NCI-H774 (cell line): Measurements from ENCODE around the gene OR7C1.
"Not testable (repeated sequence)": the region's sequence is repeated elsewhere in the genome, so short reads cannot be mapped to it uniquely, and the experiment has no call there.

Source experiments
- DNase-seq: peaks from one replicate; lab custom pipeline; 2025; lab: John Stamatoyannopoulos, UW

The OR7C1 gene

DNA sequence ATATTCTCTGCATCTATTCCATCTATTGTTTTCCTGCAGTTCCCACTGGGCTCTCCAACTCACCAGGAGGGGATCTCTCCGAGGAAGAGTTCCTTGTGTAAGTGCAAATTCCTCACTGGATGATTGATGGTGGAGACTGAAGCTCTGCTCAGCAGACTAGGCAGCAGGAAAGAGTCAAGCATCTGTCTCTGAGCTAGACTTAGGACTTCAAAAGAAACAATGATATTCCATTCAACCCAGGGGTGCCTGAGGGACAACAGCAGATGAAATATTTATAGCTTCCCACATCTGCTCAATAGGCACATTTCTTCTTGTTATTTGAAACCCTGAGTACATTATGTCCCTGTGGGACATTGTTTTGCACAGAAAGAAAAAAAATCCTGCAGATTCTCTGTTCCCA is at the start of gene OR7C1, which contains the start of gene OR7A5:
Gene OR7C1 (minus strand): TSS at position 175 of the 400 bp plus-strand sequence. CDS start 35,049 bp downstream, outside the sequence.
Gene OR7A5 (minus strand): TSS at position 175 of the 400 bp plus-strand sequence. CDS start 6,944 bp downstream, outside the sequence.
- DNase-seq, result no peak

DNA sequence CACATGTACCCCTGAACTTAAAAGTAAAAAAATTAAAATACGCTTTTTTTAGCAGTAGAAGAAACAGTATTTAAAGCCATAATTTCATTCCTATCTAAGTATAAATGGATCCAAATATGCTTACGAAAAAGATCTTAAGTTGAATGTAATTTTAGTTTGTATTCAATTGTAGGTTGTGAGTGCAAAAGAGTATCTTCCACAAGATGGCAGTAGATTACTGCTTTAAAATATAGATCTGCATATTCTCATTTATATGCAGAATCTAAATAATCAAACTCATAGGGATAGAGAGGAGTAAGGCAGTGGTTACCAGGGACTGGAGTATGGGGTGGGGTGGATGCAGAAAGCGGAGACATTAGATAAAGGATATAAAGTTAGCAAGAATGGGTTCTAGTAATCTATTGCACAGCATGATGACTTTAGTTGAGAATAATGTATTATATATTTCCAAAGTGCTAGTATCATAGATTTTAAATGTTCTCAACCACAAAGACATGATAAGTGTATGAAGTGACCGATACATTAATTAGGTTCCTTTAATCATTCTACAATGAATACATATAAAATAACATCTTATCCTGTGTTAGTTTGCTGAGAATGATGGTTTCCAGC is 36.7 kb upstream of the OR7C1 start:
- DNase-seq, result no peak

DNA sequence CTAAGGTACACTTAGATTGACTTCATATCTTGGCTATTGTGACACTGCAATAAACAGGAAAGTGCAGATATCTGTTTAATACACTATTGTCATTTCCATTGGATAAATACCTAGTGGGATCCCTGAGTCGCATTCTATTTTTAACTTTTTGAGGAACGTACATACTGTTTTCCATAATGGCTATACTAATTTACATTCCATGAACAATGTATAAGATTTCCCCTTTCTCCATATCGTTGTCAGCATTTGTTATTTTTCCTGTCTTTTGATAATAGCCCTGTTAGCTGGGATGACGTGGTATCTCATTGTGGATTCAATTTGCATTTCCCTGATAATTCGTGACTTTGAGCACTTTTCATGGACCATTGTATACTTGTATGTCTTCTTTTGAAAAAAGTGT is 33.5 kb upstream of the OR7C1 start:
- DNase-seq, result no peak

DNA sequence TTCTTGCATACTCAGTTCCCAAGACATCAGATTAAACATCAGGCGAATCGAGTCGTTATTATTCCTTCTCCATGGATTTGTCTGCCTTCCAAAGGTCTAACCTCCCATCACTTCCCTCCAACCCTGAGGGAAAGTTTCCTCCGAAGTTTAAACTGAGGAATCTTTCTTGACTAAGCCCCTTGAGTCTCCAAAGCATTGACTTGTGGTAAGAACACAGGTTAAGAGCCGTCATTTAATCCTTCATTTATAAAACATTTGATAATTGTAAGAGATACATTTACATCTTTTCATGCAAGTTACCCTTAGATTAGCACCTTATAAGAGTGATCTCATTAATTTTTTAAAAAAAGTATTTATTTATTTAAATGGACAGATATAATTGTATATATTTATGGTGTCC is 13.8 kb upstream of the OR7C1 start, which contains the start of gene OR7A10:
Gene OR7A10 (minus strand): TSS at position 101 of the 400 bp plus-strand sequence. CDS start 7,045 bp downstream, outside the sequence.
- no peak for DNase-seq

DNA sequence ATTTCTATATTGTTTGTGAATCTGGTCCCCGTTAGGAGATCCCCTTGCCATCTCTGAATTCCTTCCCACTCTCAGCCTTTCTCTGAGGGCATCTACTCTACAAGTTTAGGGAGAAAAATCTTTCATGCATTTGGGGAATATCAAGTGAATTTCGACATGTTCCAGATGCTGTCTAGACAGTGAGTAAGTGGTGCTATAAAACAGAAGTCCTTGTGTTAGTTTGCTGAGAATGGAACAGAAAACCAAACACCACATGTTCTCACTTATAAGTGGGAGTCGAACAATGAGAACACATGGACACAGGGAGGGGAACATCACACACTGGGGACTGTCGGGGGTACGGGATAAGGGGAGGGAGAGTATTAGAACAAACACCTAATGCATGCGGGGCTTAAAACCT is 8.6 kb upstream of the OR7C1 start:
- no peak for DNase-seq

DNA sequence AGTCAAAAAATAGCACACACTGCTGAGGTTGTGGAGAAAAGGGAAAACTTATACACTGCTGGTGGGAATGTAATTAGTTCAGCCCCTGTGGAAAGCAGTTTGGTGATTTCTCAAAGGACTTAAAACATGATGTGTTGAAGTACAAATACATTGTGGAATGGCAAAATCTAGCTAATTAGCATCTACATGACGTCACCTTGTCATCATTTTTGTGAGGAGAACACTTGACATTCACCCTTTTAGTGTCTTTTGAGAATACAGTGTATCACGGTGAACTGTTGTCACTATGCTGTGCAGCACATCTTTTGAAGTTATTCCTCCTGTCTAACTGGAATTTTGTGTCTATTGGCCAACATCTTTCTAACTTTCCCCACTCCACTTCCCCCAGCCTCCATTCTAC is 8.2 kb upstream of the OR7C1 start:
- no peak for DNase-seq

DNA sequence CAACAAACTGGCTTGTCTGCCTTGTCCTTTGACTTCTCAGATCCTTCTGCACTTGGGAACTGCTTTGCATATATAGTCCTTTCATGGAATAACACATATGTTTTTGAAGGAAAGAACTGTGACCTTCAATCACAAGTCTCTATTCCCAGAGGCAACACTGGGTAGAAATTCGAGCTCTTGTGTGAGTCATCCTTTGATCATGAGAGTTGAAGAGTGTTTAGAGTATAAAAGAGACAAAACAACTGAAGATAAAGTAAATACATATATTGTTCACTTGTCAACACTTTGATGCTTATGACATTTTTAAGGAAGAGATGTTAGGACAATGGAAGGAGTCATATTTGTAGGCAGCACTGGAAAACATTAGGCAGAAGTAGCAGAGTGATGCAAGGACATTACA is 5.2 kb upstream of the OR7C1 start:
- no peak for DNase-seq

DNA sequence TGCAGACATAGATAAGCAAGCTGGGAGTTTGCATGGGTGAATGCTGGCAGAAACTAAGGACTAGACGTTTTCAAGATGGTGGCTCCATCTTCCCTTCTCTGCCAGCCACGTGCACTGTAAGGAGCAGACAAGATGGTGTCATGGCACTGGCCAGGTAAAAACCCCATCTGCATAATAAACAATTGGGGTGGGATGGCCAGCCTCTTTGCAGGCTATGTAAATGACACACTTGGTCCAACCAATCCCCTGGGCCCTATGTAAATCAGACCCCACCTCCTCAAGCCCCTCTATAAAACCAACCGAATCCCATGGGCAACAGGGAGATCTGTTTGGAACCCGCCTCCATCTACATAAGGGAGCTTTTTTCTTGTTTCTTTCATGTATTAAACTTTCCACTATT is 2.4 kb upstream of the OR7C1 start:
- DNase-seq, result no peak

DNA sequence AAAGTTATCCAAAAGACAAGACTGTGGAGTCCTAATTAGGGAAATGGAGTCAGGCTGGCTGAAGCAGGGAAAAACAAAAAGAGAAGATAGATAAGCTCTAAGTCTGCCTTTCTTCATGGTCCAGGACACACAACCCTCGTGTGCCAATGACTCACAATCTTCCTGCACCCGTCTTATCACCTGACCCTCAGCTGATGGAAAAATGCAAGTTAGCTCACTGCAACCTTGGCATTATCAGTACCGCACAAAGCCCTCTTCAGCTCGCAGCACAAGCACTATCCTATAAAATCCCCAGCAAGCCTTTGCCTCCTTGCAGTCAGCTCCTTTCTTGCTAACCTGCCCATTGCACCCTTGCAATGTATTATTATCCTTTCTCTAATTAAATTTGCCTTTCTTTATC is 4.3 kb downstream of the OR7C1 start:
- no peak for DNase-seq

DNA sequence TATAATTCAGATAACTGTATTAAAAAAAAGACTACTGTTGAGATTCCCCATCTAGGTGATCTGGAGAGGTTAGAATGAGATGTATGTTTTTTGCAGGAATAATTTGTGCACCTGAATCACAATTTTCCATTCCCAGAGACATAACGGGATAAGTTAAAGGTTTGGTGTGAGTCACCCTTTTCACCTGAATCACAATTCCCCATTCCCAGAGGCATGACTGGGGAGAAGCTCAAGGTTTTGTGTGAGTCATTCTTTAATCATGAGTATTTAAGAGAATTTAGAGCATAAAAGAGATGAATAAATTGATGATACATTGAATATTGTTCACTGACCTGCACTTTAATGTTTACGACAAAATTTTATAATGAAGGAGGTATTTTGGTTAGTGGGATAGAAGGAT is 9.0 kb downstream of the OR7C1 start:
- DNase-seq, result no peak

DNA sequence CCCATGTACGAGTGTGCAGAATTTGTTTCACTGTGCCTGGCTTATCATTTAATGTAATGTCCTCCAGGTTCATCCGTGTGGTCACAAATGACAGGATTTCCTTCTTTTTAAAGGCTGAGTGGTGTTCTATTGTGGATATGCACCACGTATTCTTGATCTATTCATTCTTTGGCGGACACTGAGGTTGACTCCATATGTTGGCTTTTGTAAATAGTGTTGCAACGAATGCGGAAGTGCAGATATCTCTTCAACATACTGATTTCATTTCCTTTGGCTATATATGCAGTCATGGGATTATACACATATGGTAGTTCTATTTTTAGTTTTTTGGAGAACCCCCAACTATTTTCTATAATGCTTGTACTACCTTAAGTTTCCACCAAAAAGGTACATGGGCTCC is 13.0 kb downstream of the OR7C1 start:
- DNase-seq, result no peak

DNA sequence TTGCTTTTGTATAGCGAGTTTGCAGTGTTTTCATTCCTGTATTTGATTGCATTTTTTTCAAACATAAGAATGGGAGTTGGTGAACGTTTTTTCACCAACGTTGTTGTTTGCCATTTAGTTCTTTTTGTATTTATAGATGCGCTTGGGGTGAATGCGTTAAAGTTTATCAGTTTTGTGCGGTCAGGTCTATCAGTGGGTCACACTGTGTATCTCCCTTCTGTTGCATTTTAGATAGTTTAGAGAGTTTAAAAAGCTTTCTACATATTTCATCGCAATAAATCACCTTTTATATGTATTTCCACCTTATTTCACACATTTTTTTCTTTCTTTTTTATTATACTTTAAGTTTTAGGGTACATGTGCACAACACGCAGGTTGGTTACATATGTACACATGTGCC is 16.4 kb downstream of the OR7C1 start:
- no peak for DNase-seq

DNA sequence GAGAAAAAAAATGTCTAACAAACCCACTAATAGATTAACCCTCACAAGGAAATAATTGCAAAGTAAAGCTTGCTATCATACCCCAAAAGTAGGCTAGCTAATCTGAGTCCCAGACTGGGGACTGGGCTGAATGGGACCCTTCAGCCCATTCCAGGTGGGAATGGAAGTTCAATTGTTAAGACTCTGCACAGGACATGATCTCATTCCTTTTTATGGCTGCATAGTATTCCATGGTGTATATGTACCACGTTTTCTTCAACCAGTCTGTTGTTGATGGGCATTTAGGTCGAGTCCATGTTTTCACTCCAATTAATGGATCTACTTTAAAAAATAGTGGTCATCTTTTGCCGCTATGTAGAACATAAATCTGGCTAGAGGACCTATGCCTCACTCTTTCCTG is 17.9 kb downstream of the OR7C1 start:
- DNase-seq, result no peak

DNA sequence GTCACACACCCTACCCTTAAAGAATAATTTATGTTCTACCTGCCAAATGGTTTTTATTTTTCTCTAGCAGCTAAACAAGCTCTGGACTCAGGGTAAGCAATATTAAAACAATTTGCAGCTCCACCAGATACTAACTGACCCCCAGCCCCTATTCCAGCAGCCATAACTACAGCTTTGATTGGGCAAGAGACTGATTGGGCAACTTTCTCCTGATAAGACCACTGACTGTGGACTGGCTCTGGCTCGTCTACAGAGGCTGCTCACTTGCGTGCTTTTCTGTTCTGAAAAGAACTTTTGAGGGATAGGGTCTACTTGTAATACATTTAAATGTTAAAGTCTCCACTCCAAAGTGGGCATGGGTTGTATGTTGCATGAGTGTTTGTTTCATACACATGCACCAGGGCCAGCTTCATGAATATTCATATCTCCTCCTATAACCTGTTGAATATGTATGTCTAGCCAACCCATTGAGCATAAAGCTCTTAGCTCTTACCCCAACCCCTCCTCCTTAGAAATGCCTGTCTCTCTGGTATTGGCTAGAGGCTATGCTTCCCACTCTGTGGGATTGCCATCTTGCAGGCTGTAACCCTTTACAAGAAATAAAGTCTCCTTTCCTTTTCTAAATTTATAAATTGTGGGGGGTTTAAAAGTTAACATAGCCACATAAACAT is 19.9 kb downstream of the OR7C1 start:
- DNase-seq, result no peak

DNA sequence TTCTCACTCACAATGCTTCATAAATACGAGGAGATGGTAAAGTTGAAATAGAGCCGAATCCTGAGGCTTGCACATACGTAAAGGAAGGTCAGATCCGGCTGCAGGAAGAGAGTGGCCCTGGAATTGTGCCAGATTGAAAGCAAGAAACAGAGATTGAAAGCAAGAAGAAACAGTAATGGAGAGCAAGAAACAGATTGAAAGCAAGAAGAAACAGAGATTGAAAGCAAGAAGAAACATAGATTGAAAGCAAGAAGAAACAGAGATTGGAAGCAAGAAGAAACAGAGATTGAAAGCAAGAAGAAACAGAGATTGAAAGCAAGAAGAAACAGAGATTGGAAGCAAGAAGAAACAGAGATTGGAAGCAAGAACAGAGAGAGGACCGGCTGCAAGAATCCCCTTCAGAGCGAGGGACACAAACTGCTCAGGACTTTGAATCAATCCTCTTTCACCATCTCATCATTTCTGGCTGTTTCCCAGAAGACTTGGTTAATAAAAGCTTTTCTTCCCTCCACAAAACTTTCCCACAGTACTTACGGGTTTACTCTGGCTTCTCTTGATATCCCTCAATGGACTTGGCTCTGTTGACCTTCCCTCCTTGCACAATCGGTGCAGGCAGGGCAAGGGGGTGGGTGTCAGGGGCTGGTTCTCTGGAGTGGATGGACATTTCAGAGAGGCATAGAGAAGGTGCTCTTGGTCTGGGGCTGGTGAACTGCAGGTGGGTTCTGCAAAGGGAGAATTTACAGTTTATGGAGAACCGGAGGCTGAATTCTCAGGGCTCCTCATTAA is 25.5 kb downstream of the OR7C1 start:
- DNase-seq, result no peak

DNA sequence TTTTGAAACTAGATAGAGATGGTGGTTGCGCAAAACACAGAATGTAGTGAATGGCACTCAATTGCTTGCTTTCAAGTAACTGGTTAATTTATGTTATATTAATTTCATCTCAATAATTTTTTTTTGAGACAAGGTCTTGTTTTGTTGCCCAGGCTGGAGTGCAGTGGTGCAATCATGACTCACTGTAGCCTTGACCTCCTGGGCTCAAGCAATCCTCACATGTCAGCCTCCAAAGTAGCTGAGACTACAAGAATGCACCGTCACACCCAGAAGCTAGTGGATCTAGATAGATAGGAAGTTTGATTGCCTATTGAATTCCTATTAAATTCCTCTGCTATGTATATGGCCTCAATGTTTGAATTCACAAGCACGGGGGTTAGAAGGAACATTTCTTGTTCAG is 30.2 kb downstream of the OR7C1 start:
- no peak for DNase-seq

DNA sequence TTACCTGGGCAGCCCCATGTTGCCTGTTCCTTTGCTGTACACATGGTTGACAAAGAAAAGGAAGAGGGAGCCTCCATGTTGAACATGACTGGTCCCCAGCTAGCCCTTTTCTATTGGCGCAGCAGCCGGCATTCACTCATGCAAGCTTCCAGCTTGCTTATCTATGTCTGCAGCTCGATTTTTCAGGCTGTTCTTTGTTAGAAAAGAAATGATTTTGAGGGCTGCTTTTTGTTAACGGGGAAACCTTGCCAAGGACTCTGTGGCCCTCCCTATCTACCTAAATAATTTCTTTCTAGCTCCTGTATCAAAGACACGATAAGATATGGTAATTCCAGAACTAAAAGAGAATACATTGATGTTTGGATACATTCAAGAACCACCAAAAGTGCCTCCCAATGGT is 36.2 kb downstream of the OR7C1 start:
- no peak for DNase-seq

DNA sequence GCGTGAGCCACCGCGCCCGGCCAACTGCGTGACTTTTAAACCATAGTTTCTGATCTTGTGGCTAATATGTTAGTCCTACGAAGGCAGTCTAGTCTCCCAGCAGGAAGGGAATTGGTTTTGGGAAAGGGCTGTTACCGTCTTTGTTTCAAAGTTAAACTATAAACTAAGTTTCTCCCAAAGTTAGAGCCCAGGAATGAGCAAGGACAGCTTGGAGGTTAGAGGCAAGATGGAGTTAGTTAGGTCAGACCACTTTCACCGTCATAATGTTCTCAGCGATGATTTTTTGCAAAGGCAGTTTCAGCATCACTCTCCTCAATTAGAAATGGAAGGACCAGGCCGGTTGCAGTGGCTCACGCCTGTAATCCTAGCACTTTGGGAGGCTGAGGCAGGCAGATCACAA is 39.0 kb downstream of the OR7C1 start:
- no peak for DNase-seq

DNA sequence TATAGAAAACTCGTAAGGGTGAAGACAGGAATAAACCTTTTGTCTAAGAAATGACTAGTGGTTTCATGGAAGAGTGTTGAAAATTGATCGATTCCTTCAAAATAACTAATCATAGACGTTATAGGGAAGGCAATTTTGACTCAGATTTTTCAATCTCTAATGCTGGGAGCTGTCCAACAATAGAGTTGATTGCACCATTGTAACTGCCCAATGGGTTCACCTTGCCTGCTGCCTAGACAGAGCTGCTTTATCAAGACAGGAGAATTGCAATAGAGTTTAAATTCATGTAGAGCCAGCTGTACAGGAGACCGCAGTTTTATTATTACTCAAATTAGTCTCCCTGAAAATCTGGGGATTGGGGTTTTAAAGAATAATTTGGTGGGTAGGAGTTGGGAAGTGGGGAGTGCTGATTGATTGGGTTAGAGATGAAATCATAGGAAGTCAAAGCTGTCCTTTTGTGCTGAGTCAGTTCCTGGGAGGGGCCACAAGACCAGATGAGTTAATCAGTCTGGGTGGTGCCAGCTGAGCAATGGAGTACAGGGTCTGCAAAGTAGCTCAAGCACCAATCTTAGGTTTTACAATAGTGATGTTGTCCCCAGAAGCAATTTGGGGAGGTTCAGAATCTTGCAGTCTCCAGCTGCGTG is 39.8 kb downstream of the OR7C1 start:
- DNase-seq, result no peak

DNA sequence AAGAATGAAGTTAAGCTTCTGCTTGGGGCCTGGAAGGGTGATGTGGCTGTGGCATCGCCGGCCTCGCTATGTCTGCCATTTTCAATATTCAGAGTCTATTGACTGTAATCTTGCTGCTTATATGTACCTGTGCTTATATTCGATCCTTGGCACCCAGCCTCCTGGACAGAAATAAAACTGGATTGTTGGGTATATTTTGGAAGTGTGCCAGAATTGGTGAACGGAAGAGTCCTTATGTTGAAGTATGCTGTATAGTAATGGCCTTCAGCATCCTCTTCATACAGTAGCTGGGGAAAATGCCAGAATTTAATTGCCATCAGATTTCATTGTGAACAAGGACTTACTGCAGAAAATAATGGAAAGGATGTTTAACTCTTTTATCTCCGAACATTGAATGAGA is 42.7 kb downstream of the OR7C1 start:
- not testable (repeated sequence) for DNase-seq

DNA sequence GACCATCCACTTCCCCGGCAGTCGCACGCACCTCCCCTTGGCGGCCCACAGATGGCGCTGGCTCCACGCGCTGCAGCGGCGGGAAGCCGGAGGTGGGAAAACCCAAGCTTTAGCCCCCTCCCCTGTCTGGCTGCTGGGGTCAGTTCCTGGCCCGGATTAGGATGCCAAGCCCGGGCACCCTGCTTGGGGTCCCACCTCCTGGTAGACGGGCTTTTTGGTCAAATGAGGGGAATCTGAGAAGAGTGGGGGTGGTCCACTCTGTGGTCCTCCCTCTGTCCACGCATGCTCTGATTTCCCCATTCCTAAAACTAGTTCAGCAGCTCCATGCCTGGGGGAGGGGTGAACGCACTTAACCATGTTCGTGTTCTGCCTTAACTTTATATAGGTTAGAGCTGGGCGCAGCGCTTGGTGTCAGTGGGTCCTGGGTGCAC is 48.5 kb downstream of the OR7C1 start:
- no peak for DNase-seq

DNA sequence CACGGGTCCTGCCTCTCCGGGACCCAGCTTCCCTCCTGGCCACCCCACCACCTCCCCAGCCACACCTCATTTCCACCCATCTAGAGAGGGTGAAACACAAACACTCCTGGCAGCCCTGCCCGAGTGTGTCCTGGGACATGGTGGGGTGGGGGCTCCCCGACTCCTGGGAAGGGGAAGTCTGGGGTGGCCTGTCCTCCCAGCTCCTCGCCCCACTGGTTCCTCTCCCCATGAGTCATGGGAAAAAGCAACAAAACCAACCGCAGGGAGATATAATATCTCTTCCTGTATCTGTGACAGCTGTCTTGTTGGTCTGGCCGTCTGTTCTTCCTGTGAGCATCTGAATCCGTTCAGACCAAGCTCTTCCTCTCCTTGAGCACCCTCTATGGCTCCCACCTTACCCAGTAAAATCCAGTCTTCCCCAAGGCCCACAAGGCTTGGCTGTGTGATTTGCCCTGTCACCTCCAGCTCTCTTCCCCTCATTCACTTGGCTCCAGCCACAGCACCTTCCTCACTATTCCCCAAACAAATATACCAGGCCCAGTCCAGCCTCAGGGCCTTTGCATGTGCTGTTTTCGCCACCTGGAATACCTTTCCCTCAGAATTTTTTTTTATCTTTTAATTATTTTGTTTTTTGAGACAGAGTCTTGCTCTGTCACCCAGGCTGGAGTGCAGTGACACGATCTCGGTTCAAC is 49.7 kb downstream of the OR7C1 start:
- DNase-seq, result not testable (repeated sequence)
